Trophoblast cell (in vitro differentiated cells and primary cell): ENCODE data around the gene ZNF141.

Experiments used
- DNase-seq, 2 donors: peaks; one replicate each; pipeline ENCODE4 v3.0.0-alpha.2; 2016
- H2AFZ ChIP-seq: 2 replicates; pipeline ENCODE4 v1.6.1; 2013; ENCODE audit warnings: low read length, moderate library complexity, mild to moderate bottlenecking; ENCODE audit not compliant: insufficient read depth, poor library complexity
- H2AK5ac ChIP-seq: 2 replicates; pipeline ENCODE4 v1.6.1; 2013; ENCODE audit warnings: mild to moderate bottlenecking, low read length
- H2BK120ac ChIP-seq: 2 replicates; pipeline ENCODE4 v1.6.1; 2013; ENCODE audit warnings: low read length, mild to moderate bottlenecking, moderate library complexity; ENCODE audit not compliant: insufficient read depth, poor library complexity
- H2BK12ac ChIP-seq: 2 replicates; pipeline ENCODE4 v1.6.1; 2013; ENCODE audit warnings: mild to moderate bottlenecking, low read length, moderate library complexity
- H2BK5ac ChIP-seq: 2 replicates; pipeline ENCODE4 v1.6.1; 2013; ENCODE audit warnings: low read length, low read depth, moderate library complexity, mild to moderate bottlenecking; ENCODE audit not compliant: poor library complexity
- H3K14ac ChIP-seq: 2 replicates; pipeline ENCODE4 v1.6.1; 2013; ENCODE audit warnings: mild to moderate bottlenecking, low read length
- H3K18ac ChIP-seq: 2 replicates; pipeline ENCODE4 v1.6.1; 2013; ENCODE audit warnings: mild to moderate bottlenecking, low read length
- H3K23ac ChIP-seq: 2 replicates; pipeline ENCODE4 v1.6.1; 2013; ENCODE audit warnings: low read length
- H3K27ac ChIP-seq: 2 replicates; pipeline ENCODE4 v1.5.1; 2013; ENCODE audit warnings: low read depth, mild to moderate bottlenecking, inconsistent platforms, low read length, moderate library complexity
- H3K27me3 ChIP-seq: 2 replicates; pipeline ENCODE4 v1.6.1; 2013; ENCODE audit warnings: inconsistent platforms, mild to moderate bottlenecking, low read length, moderate library complexity; ENCODE audit not compliant: insufficient read depth
- H3K36me3 ChIP-seq, 2 experiments: 1 replicate in 1 of 2; 2 replicates in 1 of 2; pipeline ENCODE4 v1.6.1; 2013; ENCODE audit warnings: low read length in 2 of 2, mild to moderate bottlenecking in 2 of 2, moderate library complexity in 1 of 2; ENCODE audit not compliant: insufficient read depth in 2 of 2, control insufficient read depth in 1 of 2
- H3K4ac ChIP-seq: 2 replicates; pipeline ENCODE4 v1.6.1; 2013; ENCODE audit warnings: low read depth, mild to moderate bottlenecking, low read length, moderate library complexity
- H3K4me1 ChIP-seq, 2 experiments: 1 replicate in 1 of 2; 2 replicates in 1 of 2; pipeline ENCODE4 v1.6.1; 2013; ENCODE audit warnings: low read length in 2 of 2, mild to moderate bottlenecking in 2 of 2, moderate library complexity in 1 of 2; ENCODE audit not compliant: insufficient read depth in 2 of 2, control insufficient read depth in 1 of 2
- H3K4me2 ChIP-seq: 2 replicates; pipeline ENCODE4 v1.6.1; 2013; ENCODE audit warnings: inconsistent platforms, mild to moderate bottlenecking, low read length, moderate library complexity
- H3K4me3 ChIP-seq: 2 replicates; pipeline ENCODE4 v1.5.1; 2013; ENCODE audit warnings: mild to moderate bottlenecking, low read depth, low read length, inconsistent platforms
- H3K79me1 ChIP-seq: one replicate; pipeline ENCODE4 v1.6.1; 2013; ENCODE audit warnings: low read length
- H3K79me2 ChIP-seq: 2 replicates; pipeline ENCODE4 v1.6.1; 2013; ENCODE audit warnings: low read length, mild to moderate bottlenecking; ENCODE audit not compliant: control insufficient read depth, insufficient read depth, poor library complexity
- H3K9ac ChIP-seq: 2 replicates; pipeline ENCODE4 v1.6.1; 2013; ENCODE audit warnings: mild to moderate bottlenecking, low read length
- H3K9me3 ChIP-seq: 2 replicates; pipeline ENCODE4 v1.6.1; 2013; ENCODE audit warnings: low read depth, mild to moderate bottlenecking, control low read depth, inconsistent platforms, low read length; ENCODE audit not compliant: insufficient read depth
- H4K12ac ChIP-seq: 2 replicates; pipeline ENCODE4 v1.6.1; 2013; ENCODE audit warnings: low read depth, mild to moderate bottlenecking, low read length, moderate library complexity
- H4K8ac ChIP-seq: 2 replicates; pipeline ENCODE4 v1.6.1; 2013; ENCODE audit warnings: low read depth, mild to moderate bottlenecking, low read length, moderate library complexity
- H4K91ac ChIP-seq: one replicate; pipeline ENCODE4 v1.6.1; 2013; ENCODE audit warnings: low read depth, mild to moderate bottlenecking, low read length, moderate library complexity
- WGBS: extraction: QIAGEN DNeasy Blood & Tissue Kit; methylation state at CpG from one replicate; pipeline ENCODE4 v1.1.7; 2013; ENCODE audit warnings: missing lambda C conversion rate; ENCODE audit not compliant: insufficient read length, insufficient coverage; ENCODE audit errors: extremely low coverage; 5-methylcytosine and 5-hydroxymethylcytosine counted together

Gene ZNF141

DNA sequence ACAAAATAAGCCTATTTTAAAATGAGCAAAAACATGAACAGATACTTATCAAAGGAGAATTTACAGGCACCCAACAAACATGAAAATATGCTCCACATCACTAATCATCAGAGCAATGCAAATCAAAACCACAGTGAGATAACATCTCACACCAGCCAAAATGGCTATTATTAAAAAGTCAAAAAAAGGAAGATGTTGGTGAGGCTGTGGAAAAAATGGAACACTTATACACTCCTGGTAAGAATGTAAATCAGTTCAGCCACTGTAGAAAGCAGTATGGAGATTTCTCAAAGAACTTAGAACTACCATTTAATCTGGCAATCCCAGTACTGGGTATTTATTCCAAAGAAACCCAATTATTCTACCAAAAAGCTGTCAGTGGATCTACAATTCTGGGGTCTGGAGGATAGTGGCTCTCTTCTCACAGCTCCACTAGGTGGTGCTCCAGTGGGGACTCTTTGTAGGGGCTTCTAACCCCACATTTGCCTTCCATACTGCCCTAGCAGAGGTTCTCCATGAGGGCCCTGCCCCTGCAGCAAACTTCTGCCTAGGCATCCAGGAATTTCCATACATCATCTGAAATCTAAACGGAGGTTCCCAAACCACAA lies 23.2 kb upstream of the ZNF141 start:
- no CpG with 5 or more reads among the region's 1 CpG for WGBS
- H3K36me3 ChIP-seq: no peaks in the 10 kb centered on the region
- DNase-seq: no peak
- no peak overlapping the region for H2BK12ac ChIP-seq
- no peak overlapping the region for H4K91ac ChIP-seq
- H4K8ac ChIP-seq: no peak overlapping the region
- H3K23ac ChIP-seq: no peak overlapping the region
- H3K14ac ChIP-seq: no peak overlapping the region
- H3K4ac ChIP-seq: no peak overlapping the region
- H3K9ac ChIP-seq: no peak overlapping the region
- no peaks in the 10 kb centered on the region for H3K4me1 ChIP-seq
- H3K9me3 ChIP-seq: peaks cover 11% of the 10 kb centered on the region
- H2BK120ac ChIP-seq: no peak overlapping the region
- no peaks in the 10 kb centered on the region for H3K79me2 ChIP-seq
- H2AFZ ChIP-seq: no peak overlapping the region
- H2BK5ac ChIP-seq: no peak overlapping the region
- H3K18ac ChIP-seq: no peak overlapping the region
- H2AK5ac ChIP-seq: no peak overlapping the region
- H3K4me3 ChIP-seq: no peak overlapping the region
- H4K12ac ChIP-seq: no peak overlapping the region
- H3K79me1 ChIP-seq: no peaks in the 10 kb centered on the region
- no peak overlapping the region for H3K27ac ChIP-seq
- H3K4me2 ChIP-seq: no peak overlapping the region
- H3K27me3 ChIP-seq: no peaks in the 10 kb centered on the region

DNA sequence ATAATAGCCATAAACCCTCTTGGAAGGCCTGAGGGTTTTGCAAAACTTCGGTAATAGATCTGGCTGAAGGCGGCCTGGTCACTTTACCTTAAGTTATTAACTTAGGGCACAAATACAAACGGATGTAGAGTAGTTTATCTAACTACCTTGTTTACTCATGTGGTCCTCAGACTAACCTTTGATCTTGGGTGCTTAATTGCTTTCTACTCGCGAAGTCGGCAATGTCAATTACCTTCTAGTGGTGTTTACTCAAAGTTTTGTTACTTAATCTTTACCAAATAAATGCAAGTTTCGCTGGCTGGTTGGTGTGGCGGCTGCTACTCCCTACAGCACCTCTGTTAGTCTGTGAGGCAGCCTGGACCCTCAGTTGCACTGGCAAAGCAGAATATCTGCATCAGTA lies 8.9 kb upstream of the ZNF141 start:
- Histone ChIP-seq H3K4me3 (no peak overlapping the region), H2BK120ac (no peak overlapping the region), H4K12ac (no peak overlapping the region), H3K79me2 (no peaks in the 10 kb centered on the region), H3K18ac (no peak overlapping the region), H2AK5ac (no peak overlapping the region), H3K14ac (no peak overlapping the region), H2AFZ (no peak overlapping the region), H3K9ac (no peak overlapping the region), H3K27ac (no peak overlapping the region), H3K4ac (no peak overlapping the region), H3K23ac (no peak overlapping the region), H3K79me1 (no peaks in the 10 kb centered on the region), H3K9me3 (peaks cover 9% of the 10 kb centered on the region), H4K91ac (no peak overlapping the region), H3K27me3 (no peaks in the 10 kb centered on the region), H4K8ac (no peak overlapping the region), H3K36me3 (no peaks in the 10 kb centered on the region), H3K4me2 (no peak overlapping the region), H3K4me1 (no peaks in the 10 kb centered on the region), H2BK12ac (no peak overlapping the region), H2BK5ac (no peak overlapping the region)
- WGBS: no CpG with 5 or more reads among the region's 8 CpGs
- no peak for DNase-seq

DNA sequence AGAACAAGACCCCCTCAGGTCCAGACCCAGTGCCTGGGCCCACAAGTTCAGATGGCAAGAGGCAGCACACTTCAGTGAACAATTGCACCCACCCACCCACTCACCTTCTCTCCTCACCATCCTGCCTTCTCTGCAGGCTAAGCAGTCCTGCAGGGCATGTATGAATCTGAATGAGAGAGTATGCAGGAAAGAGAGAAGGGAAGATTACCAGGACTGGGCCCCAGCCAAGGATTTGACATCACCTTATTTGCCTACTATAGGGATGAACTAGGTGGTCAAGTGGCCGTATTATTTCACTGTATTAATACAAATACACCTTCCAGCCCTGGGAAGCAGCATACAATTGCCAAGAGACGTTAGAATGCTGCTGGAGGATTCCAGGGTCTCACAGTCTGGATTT lies 2.1 kb upstream of the ZNF141 start:
- no CpG with 5 or more reads among the region's 2 CpGs for WGBS
- Histone ChIP-seq H3K14ac (no peak overlapping the region), H2BK5ac (no peak overlapping the region), H4K8ac (no peak overlapping the region), H3K27ac (no peak overlapping the region), H2AK5ac (no peak overlapping the region), H3K4me3 (no peak overlapping the region), H3K9me3 (no peaks in the 10 kb centered on the region), H3K4ac (no peak overlapping the region), H3K4me2 (no peak overlapping the region), H4K91ac (no peak overlapping the region), H2BK120ac (no peak overlapping the region), H2BK12ac (no peak overlapping the region), H3K9ac (no peak overlapping the region), H3K23ac (no peak overlapping the region), H4K12ac (no peak overlapping the region), H3K36me3 (no peaks in the 10 kb centered on the region), H3K18ac (no peak overlapping the region), H3K27me3 (no peaks in the 10 kb centered on the region), H3K4me1 (peaks cover 4 to 10% of the 10 kb centered on the region in 2 experiments), H2AFZ (no peak overlapping the region), H3K79me1 (peaks cover 14% of the 10 kb centered on the region), H3K79me2 (peaks cover 17% of the 10 kb centered on the region)
- no peak for DNase-seq

DNA sequence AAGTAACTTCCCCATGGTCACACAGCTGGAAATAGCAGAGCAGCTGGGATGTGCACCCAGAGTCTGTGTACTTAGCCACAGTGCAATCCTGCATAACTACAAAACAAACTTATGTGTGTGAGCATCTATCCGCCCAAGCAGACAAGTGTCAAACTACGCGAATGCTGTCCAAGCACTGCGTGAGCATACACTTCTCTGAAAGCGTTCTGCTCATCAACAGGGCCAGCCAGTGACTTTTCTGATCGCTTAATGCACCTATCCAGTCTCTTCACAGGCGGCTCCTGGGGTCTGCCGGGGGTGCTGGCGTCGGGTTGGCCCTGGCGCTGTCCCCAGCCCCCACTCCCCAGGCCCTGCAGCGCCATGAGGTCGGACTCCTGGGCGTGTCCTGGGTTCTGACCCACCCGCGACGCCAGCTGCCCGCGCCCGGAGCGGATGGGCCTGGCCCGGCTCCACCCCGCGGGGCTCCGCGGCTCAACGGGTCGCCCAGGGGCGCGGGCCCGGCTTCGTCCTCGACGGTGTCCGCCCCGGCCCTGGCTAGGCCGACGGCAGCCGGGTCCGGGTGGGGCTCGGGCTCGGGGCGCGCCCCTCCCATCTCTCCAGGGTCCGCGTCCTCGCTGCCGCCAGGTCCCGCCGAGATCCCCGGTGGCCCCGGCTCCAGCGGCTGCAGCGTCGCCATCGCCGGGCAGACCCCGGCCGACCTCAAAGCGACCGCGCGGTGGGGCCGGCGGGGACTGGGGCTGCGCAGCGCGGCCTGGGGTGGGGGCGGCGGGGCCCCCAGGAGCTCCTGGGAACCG lies 1.3 kb upstream of the ZNF141 start:
- Histone ChIP-seq H3K4me2 (peak overlapping the region; percentile 85), H4K12ac (peak overlapping the region; percentile 3), H3K14ac (peak overlapping the region; percentile 60), H3K4ac (peak overlapping the region; percentile 40), H3K79me2 (peaks cover 17% of the 10 kb centered on the region), H2BK120ac (peak overlapping the region; percentile 7), H3K79me1 (peaks cover 14% of the 10 kb centered on the region), H3K9ac (peak overlapping the region; percentile 13), H2AK5ac (no peak overlapping the region), H2BK5ac (no peak overlapping the region), H3K4me3 (peak overlapping the region; percentile 93), H3K27me3 (no peaks in the 10 kb centered on the region), H4K91ac (peak overlapping the region; percentile 67), H3K27ac (peak overlapping the region; percentile 30), H3K9me3 (no peaks in the 10 kb centered on the region), H3K23ac (no peak overlapping the region), H3K4me1 (peaks cover 4 to 10% of the 10 kb centered on the region in 2 experiments), H3K36me3 (no peaks in the 10 kb centered on the region), H4K8ac (peak overlapping the region; percentile 85), H2AFZ (peak overlapping the region; percentile 79), H2BK12ac (no peak overlapping the region), H3K18ac (peak overlapping the region; percentile 25)
- DNase-seq: peak in 1 of 2 donors; percentile 29
- WGBS: no CpG with 5 or more reads among the region's 71 CpGs
